Adrenal gland (tissue), 5 donors: Measurements from ENCODE around the gene MAGOH.

Experiments
- POLR2A ChIP-seq, 2 donors: fragments of 450-650 bp; IDR thresholded peaks; one replicate each; pipeline ENCODE4 v1.6.1; 2017; ENCODE audit warnings: antibody characterized with exemption in 2 of 2, mild to moderate bottlenecking in 2 of 2, moderate library complexity in 1 of 2
- TF ChIP-seq, protein P1 (sequence below), 6 experiments: fragments of 450-650 bp in 4 of 6; fragments of 200-600 bp in 2 of 6; sonication (generic) in 1 of 6; IDR thresholded peaks; 1 replicate in 5 of 6; 2 replicates in 1 of 6; pipeline versions ENCODE4 v1.5.1 to v1.8.0; 2016 to 2021; ENCODE audit warnings: antibody characterized with exemption in 6 of 6, mild to moderate bottlenecking in 2 of 6, moderate library complexity in 1 of 6
- donor health status: DM: no; HTN: no; CAD: no.

DNA sequence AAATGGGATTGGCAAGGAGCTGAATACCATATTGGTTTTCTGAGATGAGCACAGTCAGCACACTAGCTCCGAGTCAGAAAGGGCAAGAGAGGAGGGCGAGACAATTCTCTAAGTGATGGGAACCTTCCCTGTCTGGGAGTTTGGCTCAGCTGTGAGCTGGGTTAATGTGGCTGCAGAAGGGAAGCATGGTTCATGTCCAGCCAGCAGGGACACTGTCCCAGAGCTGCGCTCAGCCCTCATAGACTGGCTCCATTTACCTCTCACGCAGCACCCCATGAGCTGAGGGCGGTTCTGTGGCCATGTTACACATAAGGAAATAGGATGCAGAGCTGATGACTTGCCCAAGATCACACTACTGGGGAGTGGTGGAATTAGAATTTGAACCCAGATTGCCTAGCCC lies 57.4 kb downstream of the MAGOH start:
- TF ChIP-seq, protein P1, sequence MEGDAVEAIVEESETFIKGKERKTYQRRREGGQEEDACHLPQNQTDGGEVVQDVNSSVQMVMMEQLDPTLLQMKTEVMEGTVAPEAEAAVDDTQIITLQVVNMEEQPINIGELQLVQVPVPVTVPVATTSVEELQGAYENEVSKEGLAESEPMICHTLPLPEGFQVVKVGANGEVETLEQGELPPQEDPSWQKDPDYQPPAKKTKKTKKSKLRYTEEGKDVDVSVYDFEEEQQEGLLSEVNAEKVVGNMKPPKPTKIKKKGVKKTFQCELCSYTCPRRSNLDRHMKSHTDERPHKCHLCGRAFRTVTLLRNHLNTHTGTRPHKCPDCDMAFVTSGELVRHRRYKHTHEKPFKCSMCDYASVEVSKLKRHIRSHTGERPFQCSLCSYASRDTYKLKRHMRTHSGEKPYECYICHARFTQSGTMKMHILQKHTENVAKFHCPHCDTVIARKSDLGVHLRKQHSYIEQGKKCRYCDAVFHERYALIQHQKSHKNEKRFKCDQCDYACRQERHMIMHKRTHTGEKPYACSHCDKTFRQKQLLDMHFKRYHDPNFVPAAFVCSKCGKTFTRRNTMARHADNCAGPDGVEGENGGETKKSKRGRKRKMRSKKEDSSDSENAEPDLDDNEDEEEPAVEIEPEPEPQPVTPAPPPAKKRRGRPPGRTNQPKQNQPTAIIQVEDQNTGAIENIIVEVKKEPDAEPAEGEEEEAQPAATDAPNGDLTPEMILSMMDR (IDR thresholded peaks at IDR 0.05), result no peak
- no peak for TF ChIP-seq POLR2A (IDR thresholded peaks at IDR 0.05)
